SH-SY5Y (cell line): ENCODE data around the gene ASS1.

Source experiments
- GATA2 ChIP-seq: IDR thresholded peaks from 2 replicates; pipeline ENCODE4 v1.6.1; 2011; ENCODE audit warnings: mild to moderate bottlenecking, low read depth, low read length
- GATA3 ChIP-seq: IDR thresholded peaks from 2 replicates; pipeline ENCODE4 v1.6.1; 2011; ENCODE audit warnings: low read depth, mild to moderate bottlenecking, low read length, moderate library complexity

The ASS1 gene

DNA sequence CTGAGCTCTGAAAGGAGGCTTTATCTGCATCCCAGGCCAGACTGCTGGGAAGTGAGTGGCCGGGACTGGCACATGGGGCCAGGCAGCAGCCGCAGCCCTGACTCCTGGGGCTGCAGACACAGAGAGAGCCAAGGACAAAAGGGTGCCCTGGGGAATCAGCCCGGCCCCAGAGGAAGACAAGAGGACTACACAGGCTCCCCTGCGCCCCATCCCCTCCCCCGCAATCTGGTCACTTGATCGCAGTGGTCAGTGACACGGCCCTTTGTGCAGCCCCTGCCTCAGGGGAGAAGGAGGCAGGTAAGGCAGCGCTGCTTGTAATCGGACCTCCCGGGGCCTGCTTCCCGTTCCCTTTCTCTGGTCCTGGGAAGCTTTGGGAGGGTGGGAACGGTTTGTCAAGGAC lies 79.2 kb downstream of the ASS1 start:
- TF ChIP-seq GATA2 (no peak), GATA3 (no peak)

DNA sequence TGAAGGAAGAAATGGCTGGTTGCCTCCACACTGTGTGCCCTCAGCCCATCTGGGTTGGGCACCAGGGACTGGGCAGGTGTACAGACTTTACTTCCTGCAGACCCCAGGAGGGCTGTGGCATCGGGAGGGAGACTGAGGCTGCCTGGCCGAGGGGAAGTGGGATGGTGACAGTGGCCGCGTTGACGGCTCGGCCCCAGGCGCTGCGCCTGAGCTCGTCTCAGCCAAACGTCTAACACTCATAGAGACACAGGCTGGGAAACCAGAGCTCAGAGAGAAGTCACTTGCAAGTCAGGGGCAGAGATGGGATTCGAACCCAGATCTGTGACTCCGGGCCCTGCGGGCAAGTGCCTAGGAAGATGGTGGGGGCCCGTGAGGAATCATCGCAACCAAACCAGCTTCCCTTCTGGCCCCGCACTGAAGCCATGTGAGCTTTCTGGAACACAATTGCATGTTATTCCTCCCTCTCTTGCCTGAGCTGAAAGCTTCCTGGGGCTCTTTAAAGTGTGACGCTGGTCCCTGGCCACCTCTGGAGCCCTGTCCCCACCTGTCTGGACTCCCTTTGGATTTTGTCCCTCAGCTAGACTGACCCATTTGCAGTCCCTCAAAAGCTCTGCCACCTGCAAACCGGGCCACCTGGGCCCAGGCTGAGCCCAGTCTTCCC lies 81.6 kb downstream of the ASS1 start:
- TF ChIP-seq GATA3 (no peak), GATA2 (no peak)

DNA sequence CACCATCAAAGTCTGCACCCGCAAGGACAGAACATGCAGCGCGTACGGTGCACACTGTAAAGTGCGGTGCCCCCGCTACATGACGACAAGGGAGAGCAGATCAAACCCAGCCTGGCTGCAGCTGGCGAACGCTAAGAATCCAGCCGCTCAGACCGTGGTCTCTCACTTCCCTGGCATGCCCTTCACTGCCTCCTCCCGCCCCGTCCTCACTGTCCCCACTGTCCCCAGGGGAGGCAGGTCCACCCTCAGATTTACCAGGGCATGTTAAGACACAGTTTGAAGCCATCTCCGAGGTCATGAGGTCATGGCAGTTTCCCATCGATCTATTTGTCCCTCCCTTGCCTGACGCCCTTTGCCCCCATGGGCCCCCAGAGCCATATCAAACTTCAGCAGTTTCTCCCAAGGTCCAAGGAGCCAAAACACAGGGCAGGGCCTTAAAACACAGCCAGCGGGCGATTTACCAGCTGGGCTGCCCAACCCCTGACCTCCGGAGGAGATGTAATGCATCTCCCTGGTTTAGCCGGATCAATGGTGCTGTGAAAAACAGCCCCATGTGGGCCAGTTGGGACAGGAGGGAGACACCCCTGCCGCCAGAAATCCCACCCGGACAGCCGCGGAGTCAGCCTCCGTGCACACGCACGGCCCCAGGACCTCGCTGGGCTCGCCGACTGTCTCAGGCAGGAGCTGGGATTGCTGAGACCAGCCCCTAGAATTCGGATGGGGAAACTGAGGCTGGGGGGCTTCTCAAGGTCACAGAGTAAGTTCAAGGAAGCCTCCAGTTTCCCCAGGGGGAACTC lies 82.3 kb downstream of the ASS1 start:
- no peak for TF ChIP-seq GATA3
- no peak for TF ChIP-seq GATA2

DNA sequence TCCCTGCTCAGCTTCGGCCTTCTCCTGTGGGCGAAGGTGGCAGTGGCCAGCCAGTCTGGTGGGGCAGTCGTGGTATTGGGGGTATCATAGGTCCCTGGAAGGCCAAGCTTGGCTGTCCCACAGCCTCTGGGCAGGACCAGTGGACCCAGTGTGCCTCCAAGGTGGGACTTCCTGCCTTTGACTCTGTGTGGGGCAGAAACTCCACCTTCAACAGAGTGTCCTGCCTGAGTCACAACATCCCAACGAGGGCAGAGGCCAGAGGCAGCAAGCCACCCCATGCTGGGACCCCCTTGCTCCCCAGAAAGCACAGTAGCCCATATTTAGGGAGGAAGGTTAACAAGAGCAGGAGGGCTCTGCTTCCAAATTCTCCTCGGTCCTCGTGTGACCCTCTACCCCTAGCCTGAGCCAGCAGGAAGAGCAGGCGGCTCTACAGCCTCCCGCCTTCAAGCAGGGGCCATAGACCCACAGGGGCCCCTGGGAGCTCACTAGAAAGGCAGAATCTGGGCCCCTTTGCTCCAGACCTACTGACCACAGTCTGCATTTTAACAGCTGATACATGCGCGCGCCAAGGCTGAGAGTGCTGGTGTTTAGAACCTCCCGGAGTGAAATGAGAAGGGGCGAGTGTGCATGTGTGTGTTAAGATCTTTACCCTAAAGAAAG lies 83.0 kb downstream of the ASS1 start:
- TF ChIP-seq GATA2 (no peak), GATA3 (no peak)

DNA sequence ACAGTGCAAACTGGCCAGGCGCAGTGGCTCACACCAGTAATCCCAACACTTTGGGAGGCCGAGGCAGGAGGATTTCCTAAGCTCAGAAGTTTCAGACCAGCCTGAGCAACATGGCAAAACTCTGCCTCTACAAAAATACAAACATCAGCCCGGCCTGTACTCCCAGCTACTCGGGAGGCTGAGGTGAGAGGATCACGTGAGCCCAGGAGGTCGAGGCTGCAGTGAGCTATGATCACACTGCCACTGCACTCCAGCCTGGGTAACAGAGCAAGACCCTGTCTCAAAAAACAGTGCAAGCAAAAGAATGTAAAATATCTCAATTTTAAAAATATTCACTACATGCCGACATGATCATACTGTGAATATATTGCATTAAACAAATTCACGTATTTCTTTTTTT lies 83.9 kb downstream of the ASS1 start:
- no peak for TF ChIP-seq GATA2
- TF ChIP-seq GATA3: no peak

DNA sequence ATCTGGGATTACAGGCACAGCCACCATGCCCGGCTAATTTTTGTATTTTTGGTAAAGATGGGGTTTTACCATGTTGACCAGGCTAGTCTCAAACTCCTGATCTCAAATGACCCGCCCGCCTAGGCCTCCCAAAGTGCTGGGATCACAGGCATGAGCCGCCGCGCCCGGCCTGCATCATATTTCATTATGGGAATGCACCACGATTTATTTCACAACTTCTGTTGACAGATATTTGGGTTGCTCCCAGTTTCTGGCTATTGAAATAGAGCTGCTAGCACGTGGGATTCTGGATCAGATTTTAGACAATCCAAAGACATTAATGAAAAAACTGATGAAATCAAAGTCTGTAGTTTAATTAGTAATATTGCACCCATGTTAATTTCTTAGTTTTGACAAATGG lies 86.2 kb downstream of the ASS1 start:
- TF ChIP-seq GATA3 (no peak), GATA2 (no peak)

DNA sequence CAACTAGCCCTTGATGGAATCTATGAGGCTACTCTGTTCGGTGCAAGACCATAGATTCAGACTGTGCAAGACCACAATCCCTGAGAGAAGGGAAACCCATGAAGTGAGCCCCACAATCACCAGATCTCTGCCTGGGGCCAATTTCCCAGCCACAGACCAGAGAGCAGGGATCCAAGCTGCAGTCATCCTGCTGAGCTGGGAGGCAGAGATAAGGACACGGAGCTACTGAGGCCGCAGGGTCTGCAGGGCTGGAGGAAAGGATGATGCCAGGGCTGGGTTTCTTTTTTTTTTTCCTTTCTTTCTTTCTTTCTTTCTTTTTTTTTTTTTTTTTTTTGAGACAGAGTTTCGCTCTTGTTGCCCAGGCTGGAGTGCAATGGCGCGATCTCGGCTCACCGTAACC lies 86.9 kb downstream of the ASS1 start:
- TF ChIP-seq GATA2: peak; percentile 86
- no peak for TF ChIP-seq GATA3

DNA sequence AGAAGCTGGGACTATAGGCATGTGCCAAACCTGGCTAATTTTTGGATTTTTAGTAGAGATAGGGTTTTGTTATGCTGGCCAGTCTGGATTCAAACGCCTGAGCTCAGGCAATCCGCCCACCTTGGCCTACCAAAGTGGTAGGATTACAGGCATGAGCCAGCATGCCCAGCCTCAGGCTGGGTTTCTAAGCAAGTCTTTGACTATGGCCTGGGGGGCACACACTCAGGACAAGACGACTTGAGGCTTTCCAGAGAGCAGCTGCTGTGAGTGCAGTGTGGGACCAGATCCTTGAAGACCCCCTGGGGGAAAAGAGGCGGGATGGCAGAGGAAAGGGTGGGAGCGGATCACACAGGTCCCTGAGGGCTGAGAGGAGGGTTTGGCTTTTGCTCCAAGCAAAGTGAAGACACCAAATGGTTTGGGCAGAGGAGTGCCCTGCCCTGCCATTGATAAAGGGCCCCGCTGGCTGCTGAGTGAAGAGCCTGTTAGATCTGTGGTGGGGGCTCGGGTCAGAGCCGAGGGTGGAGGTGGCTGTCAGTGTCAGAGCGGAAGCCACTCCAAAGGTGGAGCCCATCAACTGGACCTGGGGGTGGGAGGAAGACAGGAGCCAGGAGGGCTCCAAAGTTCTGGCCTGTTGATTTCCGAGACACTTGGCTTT lies 87.8 kb downstream of the ASS1 start:
- TF ChIP-seq GATA3 (no peak), GATA2 (no peak)

DNA sequence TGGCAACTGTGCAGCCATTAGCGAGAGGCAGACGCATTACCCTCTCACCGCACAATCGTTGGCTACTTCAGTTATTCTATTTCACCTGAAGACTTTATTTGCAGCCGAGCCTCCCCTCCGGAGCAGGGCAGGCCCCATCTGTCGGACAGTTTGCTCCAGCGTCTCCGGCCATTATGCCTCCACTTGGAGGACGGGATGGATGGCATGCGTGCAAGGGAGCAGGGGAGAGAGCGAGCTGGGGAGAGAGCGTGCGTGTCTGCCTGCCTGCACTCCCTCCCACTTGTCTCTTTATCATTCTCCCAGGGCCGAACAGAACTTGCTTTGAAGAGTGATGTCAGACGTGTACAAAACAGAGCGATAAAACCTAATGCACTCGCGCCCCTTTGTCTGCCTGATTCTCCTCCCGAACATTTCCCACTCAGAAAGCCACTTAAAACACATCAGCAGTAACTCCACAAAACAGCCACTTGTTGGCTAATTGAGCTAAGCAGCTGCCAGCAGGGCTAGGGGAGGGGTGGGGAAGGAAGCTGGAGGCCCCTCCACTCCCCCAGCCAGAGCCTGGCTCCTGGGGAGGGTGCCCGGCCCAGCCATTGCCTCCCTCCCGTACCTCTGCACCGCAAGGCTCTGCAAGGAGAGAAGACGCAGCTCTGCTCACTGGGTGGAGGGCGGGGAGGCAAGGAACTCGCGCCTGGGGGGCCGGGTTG lies 91.2 kb downstream of the ASS1 start:
- TF ChIP-seq GATA3: no peak

DNA sequence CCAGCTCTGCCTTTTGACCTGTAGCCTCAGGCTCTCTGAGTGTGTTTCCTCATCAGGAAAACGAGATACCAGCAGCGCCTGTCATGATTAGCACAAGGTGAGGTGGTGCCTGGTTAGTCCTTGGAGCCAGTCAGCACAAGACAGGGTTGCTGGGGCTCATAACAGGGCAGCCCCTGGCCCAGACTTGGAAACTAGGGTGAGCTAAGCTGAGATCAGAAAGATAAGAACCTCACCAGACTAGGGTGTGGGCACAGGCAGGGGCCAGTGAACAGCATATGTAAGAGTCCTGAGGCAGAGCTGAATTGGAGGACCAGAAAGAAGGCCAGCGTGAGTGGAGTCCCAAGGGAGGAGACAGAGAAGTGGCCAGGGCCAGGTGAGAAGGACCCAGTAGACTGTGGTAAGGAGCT lies 91.9 kb downstream of the ASS1 start:
- peak; percentile 47 for TF ChIP-seq GATA2
- TF ChIP-seq GATA3: no peak

DNA sequence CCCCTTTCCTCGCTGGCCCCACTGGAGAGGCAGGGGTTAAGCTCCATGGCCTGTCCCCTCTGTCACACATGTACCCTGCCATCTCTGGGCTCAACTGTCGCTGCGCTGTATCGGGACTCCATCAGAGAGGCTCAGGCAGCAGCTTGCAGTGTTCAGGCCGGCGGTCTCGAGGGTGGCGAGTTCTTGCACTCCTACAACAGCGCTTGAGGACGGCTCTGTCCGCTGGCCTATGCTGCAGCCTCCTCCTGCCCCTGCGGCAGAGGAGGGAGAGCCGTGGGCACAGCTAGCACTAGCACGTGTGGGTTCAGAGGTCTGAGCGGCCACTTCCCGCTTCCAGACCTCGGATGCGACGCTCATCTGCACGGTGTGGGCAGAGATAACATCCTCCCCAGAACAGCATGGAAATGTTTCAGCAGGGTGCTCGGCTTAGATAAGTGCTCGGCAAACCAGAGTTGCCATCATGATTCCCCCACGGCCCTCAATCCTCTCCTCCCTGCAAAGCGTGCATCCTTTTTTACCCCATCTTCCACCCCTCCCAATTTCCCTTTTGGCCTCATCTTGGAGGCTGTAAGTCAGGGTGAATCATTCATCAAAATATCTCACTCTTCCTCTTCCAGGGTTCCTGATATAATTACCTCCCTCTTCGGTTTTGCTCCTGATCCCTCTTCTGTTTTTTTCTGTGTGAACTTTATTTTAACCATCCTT lies 92.7 kb downstream of the ASS1 start:
- TF ChIP-seq GATA3 (no peak), GATA2 (peak; percentile 73; the same call in 1 of the 2 replicates)

DNA sequence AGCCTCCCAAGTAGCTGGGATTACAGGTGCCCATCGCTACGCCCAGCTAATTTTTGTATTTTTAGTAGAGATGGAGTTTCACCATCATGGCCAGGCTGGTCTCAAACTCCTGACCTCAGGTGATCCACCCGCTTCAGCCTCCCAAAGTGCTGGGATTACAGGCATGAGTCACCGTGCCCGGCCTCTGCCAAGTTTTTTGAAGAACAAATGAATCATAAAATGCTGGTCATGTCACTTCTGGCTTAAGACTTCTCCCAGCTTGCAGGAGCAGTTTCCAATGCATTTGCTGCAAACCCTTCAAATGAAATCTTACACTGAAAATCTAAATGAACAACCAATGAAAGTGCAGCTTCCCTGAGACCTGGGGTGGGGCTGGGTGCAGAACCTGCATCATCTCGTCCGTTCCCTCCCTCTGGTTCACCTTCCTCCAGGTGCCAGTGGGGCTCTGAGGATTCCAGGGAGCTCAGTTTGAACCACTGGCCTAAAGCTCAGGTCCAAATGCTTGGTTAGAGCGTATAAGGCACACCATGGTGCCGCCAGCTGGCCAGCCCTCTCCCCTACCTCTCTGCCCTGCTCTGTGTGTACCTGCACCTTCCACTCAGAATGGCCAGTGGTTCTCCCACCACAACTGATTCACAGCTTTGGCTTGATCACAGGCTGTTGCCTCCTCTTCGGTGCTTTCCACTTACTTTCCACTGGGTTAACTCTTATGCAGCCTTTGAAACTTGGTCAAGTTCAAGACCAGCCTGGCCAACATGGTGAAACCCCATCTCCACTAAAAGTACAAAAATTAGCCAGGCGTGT lies 94.9 kb downstream of the ASS1 start:
- TF ChIP-seq GATA2: no peak
- no peak for TF ChIP-seq GATA3

DNA sequence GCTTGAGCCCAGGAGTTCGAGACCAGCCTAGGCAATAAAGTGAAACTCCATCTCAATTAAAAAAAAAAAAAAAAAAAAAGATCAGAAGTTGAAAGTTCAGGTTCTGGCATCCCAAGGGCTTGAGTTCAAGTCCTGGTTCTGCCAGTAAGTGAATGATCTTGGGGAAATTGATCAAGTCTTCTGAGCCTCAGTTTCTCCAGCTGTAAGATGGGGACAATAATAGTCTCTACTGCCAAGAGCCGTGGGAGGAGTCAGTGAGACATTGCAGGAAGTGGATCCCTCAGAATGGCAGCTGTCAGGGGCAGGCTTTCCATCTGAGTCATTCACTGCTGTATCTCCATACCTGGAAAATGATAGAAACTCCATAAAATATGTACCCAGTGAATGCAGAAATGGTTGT lies 96.8 kb downstream of the ASS1 start:
- TF ChIP-seq GATA2 (no peak), GATA3 (no peak)
